WTC11 (cell line): ENCODE data around the gene SMCR8.
"Not testable (repeated sequence)": the region's sequence is repeated elsewhere in the genome, so short reads cannot be mapped to it uniquely, and the experiment has no call there.

Experiments used
- ATF1 ChIP-seq: sonication (generic); formaldehyde crosslinking; IDR thresholded peaks from 2 replicates; pipeline ENCODE4 v1.8.1; 2023; ENCODE audit warnings: mild to moderate bottlenecking, moderate library complexity, missing genetic modification reagents
- ESRRA ChIP-seq: sonication (generic); formaldehyde crosslinking; IDR thresholded peaks from 2 replicates; pipeline ENCODE4 v1.8.1; 2022; ENCODE audit warnings: mild to moderate bottlenecking, missing genetic modification reagents, borderline replicate concordance
- GABPB1 ChIP-seq: sonication (generic); formaldehyde crosslinking; IDR thresholded peaks from 2 replicates; pipeline ENCODE4 v1.8.1; 2023; ENCODE audit warnings: mild to moderate bottlenecking, missing genetic modification reagents
- TF ChIP-seq, protein P1 (sequence below): sonication (generic); formaldehyde crosslinking; IDR thresholded peaks from 2 replicates; pipeline ENCODE4 v1.8.1; 2022; ENCODE audit warnings: mild to moderate bottlenecking, moderate library complexity, missing genetic modification reagents
- TF ChIP-seq, protein P2 (sequence below): fragments of 200-600 bp; IDR thresholded peaks from 2 replicates; pipeline ENCODE4 v1.8.0; 2022; ENCODE audit warnings: antibody characterized with exemption
- TF ChIP-seq, protein P3 (sequence below): sonication (generic); formaldehyde crosslinking; IDR thresholded peaks from 2 replicates; pipeline ENCODE4 v1.8.0; 2022; ENCODE audit warnings: mild to moderate bottlenecking, missing genetic modification reagents

DNA sequence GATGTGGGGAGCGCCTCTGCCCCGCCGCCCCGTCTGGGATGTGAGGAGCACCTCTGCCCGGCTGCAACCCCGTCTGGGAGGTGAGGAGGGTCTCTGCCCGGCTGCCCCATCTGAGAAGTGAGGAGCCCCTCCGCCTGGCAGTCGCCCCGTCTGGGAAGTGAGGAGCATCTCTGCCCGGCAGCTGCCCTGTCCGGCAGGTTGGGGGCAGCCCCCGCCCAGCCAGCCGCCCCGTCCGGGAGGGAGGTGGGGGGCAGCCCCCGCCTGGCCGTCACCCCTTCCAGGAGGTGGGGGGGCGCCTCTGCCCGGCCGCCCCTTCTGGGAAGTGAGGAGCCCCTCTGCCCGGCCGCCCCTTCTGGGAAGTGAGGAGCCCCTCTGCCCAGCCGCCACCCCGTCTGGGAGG is 23.1 kb downstream of the SMCR8 start:
- TF ChIP-seq, protein P1, sequence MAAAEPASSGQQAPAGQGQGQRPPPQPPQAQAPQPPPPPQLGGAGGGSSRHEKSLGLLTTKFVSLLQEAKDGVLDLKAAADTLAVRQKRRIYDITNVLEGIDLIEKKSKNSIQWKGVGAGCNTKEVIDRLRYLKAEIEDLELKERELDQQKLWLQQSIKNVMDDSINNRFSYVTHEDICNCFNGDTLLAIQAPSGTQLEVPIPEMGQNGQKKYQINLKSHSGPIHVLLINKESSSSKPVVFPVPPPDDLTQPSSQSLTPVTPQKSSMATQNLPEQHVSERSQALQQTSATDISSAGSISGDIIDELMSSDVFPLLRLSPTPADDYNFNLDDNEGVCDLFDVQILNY (CRISPR knock-in tag), result not testable (repeated sequence)
- TF ChIP-seq GABPB1; ESRRA (CRISPR knock-in tag); ATF1: not testable (repeated sequence)
- TF ChIP-seq, protein P2, sequence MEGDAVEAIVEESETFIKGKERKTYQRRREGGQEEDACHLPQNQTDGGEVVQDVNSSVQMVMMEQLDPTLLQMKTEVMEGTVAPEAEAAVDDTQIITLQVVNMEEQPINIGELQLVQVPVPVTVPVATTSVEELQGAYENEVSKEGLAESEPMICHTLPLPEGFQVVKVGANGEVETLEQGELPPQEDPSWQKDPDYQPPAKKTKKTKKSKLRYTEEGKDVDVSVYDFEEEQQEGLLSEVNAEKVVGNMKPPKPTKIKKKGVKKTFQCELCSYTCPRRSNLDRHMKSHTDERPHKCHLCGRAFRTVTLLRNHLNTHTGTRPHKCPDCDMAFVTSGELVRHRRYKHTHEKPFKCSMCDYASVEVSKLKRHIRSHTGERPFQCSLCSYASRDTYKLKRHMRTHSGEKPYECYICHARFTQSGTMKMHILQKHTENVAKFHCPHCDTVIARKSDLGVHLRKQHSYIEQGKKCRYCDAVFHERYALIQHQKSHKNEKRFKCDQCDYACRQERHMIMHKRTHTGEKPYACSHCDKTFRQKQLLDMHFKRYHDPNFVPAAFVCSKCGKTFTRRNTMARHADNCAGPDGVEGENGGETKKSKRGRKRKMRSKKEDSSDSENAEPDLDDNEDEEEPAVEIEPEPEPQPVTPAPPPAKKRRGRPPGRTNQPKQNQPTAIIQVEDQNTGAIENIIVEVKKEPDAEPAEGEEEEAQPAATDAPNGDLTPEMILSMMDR, result not testable (repeated sequence)
- TF ChIP-seq, protein P3, sequence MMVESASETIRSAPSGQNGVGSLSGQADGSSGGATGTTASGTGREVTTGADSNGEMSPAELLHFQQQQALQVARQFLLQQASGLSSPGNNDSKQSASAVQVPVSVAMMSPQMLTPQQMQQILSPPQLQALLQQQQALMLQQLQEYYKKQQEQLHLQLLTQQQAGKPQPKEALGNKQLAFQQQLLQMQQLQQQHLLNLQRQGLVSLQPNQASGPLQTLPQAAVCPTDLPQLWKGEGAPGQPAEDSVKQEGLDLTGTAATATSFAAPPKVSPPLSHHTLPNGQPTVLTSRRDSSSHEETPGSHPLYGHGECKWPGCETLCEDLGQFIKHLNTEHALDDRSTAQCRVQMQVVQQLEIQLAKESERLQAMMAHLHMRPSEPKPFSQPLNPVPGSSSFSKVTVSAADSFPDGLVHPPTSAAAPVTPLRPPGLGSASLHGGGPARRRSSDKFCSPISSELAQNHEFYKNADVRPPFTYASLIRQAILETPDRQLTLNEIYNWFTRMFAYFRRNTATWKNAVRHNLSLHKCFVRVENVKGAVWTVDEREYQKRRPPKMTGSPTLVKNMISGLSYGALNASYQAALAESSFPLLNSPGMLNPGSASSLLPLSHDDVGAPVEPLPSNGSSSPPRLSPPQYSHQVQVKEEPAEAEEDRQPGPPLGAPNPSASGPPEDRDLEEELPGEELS (CRISPR knock-in tag), result not testable (repeated sequence)
